K562 (cell line): Measurements from ENCODE around the gene GLB1L3.

Source experiments
- CBFA2T2 ChIP-seq: fragments of 450-650 bp; conservative IDR thresholded peaks from 2 replicates; pipeline ENCODE4 v1.6.1; 2017; ENCODE audit warnings: mild to moderate bottlenecking
- CEBPZ ChIP-seq: fragments of 150-350 bp; IDR thresholded peaks from 2 replicates; pipeline ENCODE4 v1.6.1; 2014; ENCODE audit warnings: low read depth, mild to moderate bottlenecking, low read length, borderline replicate concordance
- CTCF ChIP-seq, 3 experiments: IDR thresholded peaks in 2 of 3; conservative IDR thresholded peaks in 1 of 3; 2 replicates each; pipeline ENCODE4 v1.5.1; 2011 to 2012; ENCODE audit warnings: low read length in 3 of 3, mild to moderate bottlenecking in 3 of 3, control low read depth in 2 of 3, improper control_type of control experiment in 1 of 3, inconsistent platforms in 1 of 3, low read depth in 1 of 3, mixed read lengths in 1 of 3, moderate library complexity in 1 of 3; ENCODE audit not compliant: insufficient read depth in 2 of 3
- FOSL1 ChIP-seq: fragments of 200-800 bp; sonication (Bioruptor generic); conservative IDR thresholded peaks from 2 replicates; pipeline ENCODE4 v1.6.1; 2016; ENCODE audit warnings: missing genetic modification characterization, missing compliant biosample characterization
- HMG20A ChIP-seq: fragments of 450-650 bp; formaldehyde crosslinking; conservative IDR thresholded peaks from 2 replicates; pipeline ENCODE4 v1.4.0; 2020; ENCODE audit warnings: mild to moderate bottlenecking, mixed read lengths
- MAX ChIP-seq: sonication (generic); formaldehyde crosslinking; IDR thresholded peaks from 2 replicates; pipeline ENCODE4 v1.9.0; 2022; ENCODE audit warnings: mild to moderate bottlenecking, missing genetic modification reagents
- NFIX ChIP-seq: fragments of 250-450 bp; sonication (Bioruptor Pico); IDR thresholded peaks from 2 replicates; pipeline ENCODE4 v1.4.0; 2020; ENCODE audit warnings: low read depth, mild to moderate bottlenecking, moderate library complexity
- RBFOX2 ChIP-seq: fragments of 200-400 bp; formaldehyde crosslinking; IDR thresholded peaks from 2 replicates; pipeline ENCODE4 v1.6.1; 2017; ENCODE audit warnings: low read depth, mild to moderate bottlenecking, low read length, moderate library complexity
- RCOR1 ChIP-seq, 2 experiments: IDR thresholded peaks; 2 replicates each; pipeline ENCODE4 v1.6.1; 2012; ENCODE audit warnings: low read depth in 2 of 2, low read length in 2 of 2, borderline replicate concordance in 1 of 2, improper control_type of control experiment in 1 of 2

- TF ChIP-seq MAX (CRISPR knock-in tag) (no peak), HMG20A (no peak), FOSL1 (tag) (no peak), NFIX (CRISPR knock-in tag) (no peak), CBFA2T2 (no peak), RCOR1 (IDR thresholded peaks at IDR 0.05; ENCODE audit: borderline replicate concordance in 1 of 2, low read depth in 2 of 2, low read length in 2 of 2) (no peak), RBFOX2 (no peak), CTCF (IDR thresholded peaks at IDR 0.05 in 2 of 3, conservative IDR thresholded peaks at IDR 0.05 in 1 of 3; ENCODE audit: insufficient read depth in 2 of 3, low read depth in 1 of 3, low read length in 3 of 3) (no peak), CEBPZ (no peak)
Observed at GRCh38 chr11:134337051-134337450, 60.9 kb downstream of the GLB1L3 start.
